ENCODE measurements around the gene MSL1. TPM values are rescaled to one million over a fixed set of nuclear protein-coding genes. Genes with fewer than 3 reads are reported as not detected.

MSL1 gene
- total and polyA plus RNA-seq, 2 of the 13 experiments (the other 11 are each of a cell fraction or from before 2014, with no cell fraction given) = 63.8 to 88.5 TPM

DNA sequence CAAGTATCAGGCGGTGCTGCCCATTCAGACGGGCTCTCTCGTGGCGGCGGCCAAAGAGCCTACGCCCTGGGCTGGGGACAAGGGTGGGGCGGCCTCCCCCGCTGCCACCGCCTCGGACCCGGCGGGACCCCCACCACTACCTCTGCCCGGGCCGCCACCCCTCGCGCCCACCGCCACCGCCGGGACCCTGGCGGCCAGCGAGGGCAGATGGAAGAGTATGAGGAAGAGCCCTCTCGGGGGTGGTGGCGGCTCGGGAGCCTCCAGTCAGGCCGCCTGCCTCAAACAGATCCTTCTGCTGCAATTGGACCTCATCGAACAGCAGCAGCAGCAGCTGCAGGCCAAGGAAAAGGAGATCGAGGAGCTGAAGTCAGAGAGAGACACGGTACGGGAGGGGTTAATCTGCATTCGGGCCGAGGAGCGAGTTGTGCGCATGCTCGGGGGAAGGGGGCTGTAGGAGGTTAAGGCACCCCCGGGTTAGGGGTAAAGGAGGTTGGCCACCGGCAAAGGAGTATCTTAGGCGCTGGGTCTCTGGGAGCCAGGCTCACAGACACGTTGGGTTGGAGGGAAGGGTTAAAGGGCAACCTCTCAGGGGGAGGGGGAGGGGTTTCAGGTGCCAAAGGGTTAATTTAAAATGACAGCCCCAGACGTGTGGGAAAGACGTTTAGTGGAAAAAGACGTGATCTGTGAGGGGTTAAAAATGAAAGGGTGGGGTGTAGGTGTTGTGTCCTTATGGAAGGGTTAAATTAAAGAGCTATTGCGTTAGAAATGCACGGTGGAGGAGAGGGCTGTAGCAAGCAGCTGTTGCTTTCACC lies 1.4 kb downstream of the MSL1 start (continued):
- TF ChIP-seq HMGXB4 (CRISPR knock-in tag; IDR thresholded peaks at IDR 0.05; ENCODE audit: borderline replicate concordance in 1 of 2, low read depth in 1 of 2) = peak; percentile 67 to 86; a peak in 2 of 4 replicates
- TF ChIP-seq, protein P1, sequence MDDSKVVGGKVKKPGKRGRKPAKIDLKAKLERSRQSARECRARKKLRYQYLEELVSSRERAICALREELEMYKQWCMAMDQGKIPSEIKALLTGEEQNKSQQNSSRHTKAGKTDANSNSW (CRISPR knock-in tag; IDR thresholded peaks at IDR 0.05; ENCODE audit: borderline replicate concordance) = no peak
- TF ChIP-seq, protein P2, sequence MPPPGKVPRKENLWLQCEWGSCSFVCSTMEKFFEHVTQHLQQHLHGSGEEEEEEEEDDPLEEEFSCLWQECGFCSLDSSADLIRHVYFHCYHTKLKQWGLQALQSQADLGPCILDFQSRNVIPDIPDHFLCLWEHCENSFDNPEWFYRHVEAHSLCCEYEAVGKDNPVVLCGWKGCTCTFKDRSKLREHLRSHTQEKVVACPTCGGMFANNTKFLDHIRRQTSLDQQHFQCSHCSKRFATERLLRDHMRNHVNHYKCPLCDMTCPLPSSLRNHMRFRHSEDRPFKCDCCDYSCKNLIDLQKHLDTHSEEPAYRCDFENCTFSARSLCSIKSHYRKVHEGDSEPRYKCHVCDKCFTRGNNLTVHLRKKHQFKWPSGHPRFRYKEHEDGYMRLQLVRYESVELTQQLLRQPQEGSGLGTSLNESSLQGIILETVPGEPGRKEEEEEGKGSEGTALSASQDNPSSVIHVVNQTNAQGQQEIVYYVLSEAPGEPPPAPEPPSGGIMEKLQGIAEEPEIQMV (CRISPR knock-in tag; IDR thresholded peaks at IDR 0.05; ENCODE audit: low read depth) = no peak
- TF ChIP-seq THAP7 (CRISPR knock-in tag; IDR thresholded peaks at IDR 0.05) = peak; percentile 23; the same call in 1 of the 2 replicates
- no peak for TF ChIP-seq DNMT3B (CRISPR knock-in tag; conservative IDR thresholded peaks at IDR 0.05)
- no peak; the same call in 1 of the 2 replicates for TF ChIP-seq HDAC2 (CRISPR knock-in tag; IDR thresholded peaks at IDR 0.05)
- TF ChIP-seq, protein P3, sequence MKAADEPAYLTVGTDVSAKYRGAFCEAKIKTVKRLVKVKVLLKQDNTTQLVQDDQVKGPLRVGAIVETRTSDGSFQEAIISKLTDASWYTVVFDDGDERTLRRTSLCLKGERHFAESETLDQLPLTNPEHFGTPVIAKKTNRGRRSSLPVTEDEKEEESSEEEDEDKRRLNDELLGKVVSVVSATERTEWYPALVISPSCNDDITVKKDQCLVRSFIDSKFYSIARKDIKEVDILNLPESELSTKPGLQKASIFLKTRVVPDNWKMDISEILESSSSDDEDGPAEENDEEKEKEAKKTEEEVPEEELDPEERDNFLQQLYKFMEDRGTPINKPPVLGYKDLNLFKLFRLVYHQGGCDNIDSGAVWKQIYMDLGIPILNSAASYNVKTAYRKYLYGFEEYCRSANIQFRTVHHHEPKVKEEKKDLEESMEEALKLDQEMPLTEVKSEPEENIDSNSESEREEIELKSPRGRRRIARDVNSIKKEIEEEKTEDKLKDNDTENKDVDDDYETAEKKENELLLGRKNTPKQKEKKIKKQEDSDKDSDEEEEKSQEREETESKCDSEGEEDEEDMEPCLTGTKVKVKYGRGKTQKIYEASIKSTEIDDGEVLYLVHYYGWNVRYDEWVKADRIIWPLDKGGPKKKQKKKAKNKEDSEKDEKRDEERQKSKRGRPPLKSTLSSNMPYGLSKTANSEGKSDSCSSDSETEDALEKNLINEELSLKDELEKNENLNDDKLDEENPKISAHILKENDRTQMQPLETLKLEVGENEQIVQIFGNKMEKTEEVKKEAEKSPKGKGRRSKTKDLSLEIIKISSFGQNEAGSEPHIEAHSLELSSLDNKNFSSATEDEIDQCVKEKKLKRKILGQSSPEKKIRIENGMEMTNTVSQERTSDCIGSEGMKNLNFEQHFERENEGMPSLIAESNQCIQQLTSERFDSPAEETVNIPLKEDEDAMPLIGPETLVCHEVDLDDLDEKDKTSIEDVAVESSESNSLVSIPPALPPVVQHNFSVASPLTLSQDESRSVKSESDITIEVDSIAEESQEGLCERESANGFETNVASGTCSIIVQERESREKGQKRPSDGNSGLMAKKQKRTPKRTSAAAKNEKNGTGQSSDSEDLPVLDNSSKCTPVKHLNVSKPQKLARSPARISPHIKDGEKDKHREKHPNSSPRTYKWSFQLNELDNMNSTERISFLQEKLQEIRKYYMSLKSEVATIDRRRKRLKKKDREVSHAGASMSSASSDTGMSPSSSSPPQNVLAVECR (CRISPR knock-in tag; IDR thresholded peaks at IDR 0.05; ENCODE audit: borderline replicate concordance) = peak; percentile 64
- TF ChIP-seq, protein P4, sequence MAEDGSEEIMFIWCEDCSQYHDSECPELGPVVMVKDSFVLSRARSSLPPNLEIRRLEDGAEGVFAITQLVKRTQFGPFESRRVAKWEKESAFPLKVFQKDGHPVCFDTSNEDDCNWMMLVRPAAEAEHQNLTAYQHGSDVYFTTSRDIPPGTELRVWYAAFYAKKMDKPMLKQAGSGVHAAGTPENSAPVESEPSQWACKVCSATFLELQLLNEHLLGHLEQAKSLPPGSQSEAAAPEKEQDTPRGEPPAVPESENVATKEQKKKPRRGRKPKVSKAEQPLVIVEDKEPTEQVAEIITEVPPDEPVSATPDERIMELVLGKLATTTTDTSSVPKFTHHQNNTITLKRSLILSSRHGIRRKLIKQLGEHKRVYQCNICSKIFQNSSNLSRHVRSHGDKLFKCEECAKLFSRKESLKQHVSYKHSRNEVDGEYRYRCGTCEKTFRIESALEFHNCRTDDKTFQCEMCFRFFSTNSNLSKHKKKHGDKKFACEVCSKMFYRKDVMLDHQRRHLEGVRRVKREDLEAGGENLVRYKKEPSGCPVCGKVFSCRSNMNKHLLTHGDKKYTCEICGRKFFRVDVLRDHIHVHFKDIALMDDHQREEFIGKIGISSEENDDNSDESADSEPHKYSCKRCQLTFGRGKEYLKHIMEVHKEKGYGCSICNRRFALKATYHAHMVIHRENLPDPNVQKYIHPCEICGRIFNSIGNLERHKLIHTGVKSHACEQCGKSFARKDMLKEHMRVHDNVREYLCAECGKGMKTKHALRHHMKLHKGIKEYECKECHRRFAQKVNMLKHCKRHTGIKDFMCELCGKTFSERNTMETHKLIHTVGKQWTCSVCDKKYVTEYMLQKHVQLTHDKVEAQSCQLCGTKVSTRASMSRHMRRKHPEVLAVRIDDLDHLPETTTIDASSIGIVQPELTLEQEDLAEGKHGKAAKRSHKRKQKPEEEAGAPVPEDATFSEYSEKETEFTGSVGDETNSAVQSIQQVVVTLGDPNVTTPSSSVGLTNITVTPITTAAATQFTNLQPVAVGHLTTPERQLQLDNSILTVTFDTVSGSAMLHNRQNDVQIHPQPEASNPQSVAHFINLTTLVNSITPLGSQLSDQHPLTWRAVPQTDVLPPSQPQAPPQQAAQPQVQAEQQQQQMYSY (CRISPR knock-in tag; IDR thresholded peaks at IDR 0.05) = no peak
- TF ChIP-seq ZNF788 (CRISPR knock-in tag; IDR thresholded peaks at IDR 0.05; ENCODE audit: borderline replicate concordance) = no peak
- no peak for TF ChIP-seq PHF21A (CRISPR knock-in tag; IDR thresholded peaks at IDR 0.05)
- TF ChIP-seq ZNF891 (CRISPR knock-in tag; IDR thresholded peaks at IDR 0.05) = peak; percentile 57; the same call in 1 of the 2 replicates
- TF ChIP-seq PHB2 (IDR thresholded peaks at IDR 0.05; ENCODE audit: partially characterized antibody) = no peak
- no peak; the same call in 1 of the 2 replicates for TF ChIP-seq NFKB2 (CRISPR knock-in tag; IDR thresholded peaks at IDR 0.05; ENCODE audit: borderline replicate concordance)
- TF ChIP-seq MED13 (CRISPR knock-in tag; IDR thresholded peaks at IDR 0.05) = peak; percentile 6; the same call in 1 of the 2 replicates
- TF ChIP-seq SIN3A (IDR thresholded peaks at IDR 0.05; ENCODE audit: borderline replicate concordance, low read depth, low read length) = peak; percentile 81; the same call in 1 of the 2 replicates
